ENCODE measurements around the gene TSACC. TPM values are rescaled to one million over a fixed set of nuclear protein-coding genes. Genes with fewer than 3 reads are reported as not detected.
A peak's percentile ranks its signal among the peaks of the same experiment; 100 is the strongest.
"Not testable (repeated sequence)": the region's sequence is repeated elsewhere in the genome, so short reads cannot be mapped to it uniquely, and the experiment has no call there.

The TSACC gene
- total and polyA plus RNA-seq, 2 experiments from 2014 or later, result 4.7 TPM; not detected in 1

DNA sequence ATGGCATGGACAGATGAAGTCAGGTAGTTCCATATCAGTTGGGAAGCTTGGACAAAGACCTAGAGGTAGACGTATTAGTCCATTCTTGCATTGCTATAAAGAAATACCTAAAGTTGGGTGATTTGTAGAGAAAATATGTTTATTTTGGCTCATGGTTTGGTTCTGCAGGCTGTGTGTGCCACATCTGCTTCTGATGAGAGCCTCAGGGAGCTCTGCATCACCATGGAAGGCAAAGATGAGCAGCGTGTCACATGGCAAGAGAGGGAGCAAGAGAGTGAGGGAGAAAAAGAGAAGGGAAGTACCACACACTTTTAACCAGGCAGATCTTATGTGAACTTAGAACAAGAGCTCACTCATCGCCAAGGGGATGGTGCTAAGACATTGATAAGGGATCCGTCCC lies 9.0 kb downstream of the TSACC start:
- Histone ChIP-seq H3K27ac (no peak overlapping the region), H3K27me3 (no peaks in the 10 kb centered on the region), H3K36me3 (no peaks in the 10 kb centered on the region), H3K4me3 (no peak overlapping the region), H3K9me3 (ENCODE audit: low read depth) (no peaks in the 10 kb centered on the region), H3K4me1 (ENCODE audit: low read depth) (no peaks in the 10 kb centered on the region)
- TF ChIP-seq, protein P1, sequence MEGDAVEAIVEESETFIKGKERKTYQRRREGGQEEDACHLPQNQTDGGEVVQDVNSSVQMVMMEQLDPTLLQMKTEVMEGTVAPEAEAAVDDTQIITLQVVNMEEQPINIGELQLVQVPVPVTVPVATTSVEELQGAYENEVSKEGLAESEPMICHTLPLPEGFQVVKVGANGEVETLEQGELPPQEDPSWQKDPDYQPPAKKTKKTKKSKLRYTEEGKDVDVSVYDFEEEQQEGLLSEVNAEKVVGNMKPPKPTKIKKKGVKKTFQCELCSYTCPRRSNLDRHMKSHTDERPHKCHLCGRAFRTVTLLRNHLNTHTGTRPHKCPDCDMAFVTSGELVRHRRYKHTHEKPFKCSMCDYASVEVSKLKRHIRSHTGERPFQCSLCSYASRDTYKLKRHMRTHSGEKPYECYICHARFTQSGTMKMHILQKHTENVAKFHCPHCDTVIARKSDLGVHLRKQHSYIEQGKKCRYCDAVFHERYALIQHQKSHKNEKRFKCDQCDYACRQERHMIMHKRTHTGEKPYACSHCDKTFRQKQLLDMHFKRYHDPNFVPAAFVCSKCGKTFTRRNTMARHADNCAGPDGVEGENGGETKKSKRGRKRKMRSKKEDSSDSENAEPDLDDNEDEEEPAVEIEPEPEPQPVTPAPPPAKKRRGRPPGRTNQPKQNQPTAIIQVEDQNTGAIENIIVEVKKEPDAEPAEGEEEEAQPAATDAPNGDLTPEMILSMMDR (IDR thresholded peaks at IDR 0.05; ENCODE audit: low read depth, low read length), result no peak
- peak in 1 of 2 donors; percentile 10 for DNase-seq (ENCODE audit: low read depth in 1 of 2, low spot score in 1 of 2)

DNA sequence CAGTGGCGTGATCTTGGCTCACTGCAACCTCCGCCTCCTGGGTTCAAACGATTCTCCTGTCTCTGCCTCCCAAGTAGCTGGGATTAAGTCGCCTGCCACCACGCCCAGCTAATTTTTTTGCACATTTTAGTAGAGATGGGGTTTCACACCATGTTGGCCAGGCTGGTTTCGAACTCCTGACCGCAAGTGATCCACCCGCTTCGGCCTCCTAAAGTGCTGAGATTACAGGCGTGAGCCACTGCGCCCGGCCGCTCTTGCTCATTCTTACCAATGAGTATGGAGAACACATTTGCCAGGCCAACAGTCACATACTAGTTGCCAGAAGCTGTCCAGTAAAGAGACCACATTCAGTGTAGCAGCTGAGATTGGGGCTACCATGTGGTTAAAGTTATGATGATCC lies 14.2 kb downstream of the TSACC start:
- not testable (repeated sequence) for H3K9me3 ChIP-seq (ENCODE audit: low read depth); H3K27me3 ChIP-seq; H3K4me1 ChIP-seq (ENCODE audit: low read depth); DNase-seq (ENCODE audit: low read depth in 1 of 2, low spot score in 1 of 2); H3K4me3 ChIP-seq; H3K36me3 ChIP-seq; H3K27ac ChIP-seq

DNA sequence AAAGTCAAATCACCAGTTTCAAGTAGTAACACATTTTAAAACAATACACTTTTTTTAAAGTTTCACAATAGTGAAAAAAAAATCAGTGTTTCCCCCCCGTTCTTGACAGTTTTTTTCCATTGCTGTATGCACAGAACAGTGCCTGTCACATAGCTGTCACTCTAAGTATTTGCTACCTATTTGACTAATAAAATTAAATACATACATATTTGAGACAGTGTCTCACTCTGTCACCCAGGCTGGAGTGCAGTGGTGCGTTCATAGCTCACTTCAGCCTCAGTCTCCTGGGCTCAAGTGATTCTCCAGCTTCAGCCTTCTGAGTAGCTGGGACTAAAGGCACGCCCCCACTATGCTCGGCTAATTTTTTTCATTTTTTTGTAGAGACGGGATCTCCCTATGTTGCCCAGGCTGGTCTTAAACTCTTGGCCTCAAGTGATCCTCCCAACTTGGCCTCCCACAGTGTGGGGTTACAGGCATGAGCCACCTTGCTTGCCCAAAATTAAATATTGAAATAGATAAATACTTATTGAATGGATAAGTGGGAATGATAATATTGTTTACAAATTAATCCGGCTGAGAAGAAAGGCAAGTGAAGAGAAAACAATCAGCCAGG lies 18.0 kb downstream of the TSACC start:
- H3K27ac ChIP-seq, result no peak overlapping the region
- TF ChIP-seq, protein P1 (IDR thresholded peaks at IDR 0.05; ENCODE audit: low read depth, low read length), result no peak
- no peaks in the 10 kb centered on the region for H3K36me3 ChIP-seq
- H3K4me1 ChIP-seq (ENCODE audit: low read depth), result no peaks in the 10 kb centered on the region
- peaks cover 3% of the 10 kb centered on the region for H3K27me3 ChIP-seq
- DNase-seq (ENCODE audit: low read depth in 1 of 2, low spot score in 1 of 2), result no peak
- no peak overlapping the region for H3K4me3 ChIP-seq
- no peaks in the 10 kb centered on the region for H3K9me3 ChIP-seq (ENCODE audit: low read depth)

DNA sequence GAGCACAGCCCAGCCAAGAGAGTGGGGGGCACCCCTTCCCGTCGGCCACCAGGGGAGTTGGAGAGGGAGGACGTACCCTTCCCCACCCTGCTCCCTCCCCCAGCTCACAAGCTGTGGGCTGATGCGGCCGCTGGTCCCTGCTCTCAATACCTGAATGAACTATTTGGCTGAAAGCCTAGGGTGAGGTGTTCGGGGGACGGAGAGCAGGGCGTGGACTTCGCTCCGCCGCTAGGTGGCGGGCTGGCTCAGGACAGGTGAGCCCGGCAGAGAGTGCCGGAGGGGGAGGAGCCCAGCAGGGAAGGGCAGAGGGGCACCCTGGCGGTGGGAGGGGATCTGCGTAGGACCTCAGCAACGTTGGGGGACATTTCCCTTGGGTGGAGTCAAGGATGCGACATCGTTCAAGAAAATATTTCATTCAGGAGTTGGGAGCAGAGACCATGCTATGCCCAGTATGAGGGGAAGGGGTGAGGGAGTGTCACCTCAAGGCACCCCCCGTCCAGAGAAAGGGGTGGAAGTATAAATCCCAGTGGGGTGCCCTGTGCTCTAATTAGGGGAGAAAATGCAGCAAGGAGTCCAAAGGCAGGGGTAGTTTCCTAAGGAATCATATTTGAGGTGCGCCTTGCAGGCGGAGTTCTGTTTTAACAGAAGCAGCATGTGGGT lies 18.7 kb downstream of the TSACC start:
- H3K4me1 ChIP-seq (ENCODE audit: low read depth), result no peaks in the 10 kb centered on the region
- H3K9me3 ChIP-seq (ENCODE audit: low read depth), result no peaks in the 10 kb centered on the region
- peak in 1 of 2 donors; percentile 80 for DNase-seq (ENCODE audit: low read depth in 1 of 2, low spot score in 1 of 2)
- no peak overlapping the region for H3K27ac ChIP-seq
- H3K27me3 ChIP-seq, result peaks cover 3% of the 10 kb centered on the region
- no peak overlapping the region for H3K4me3 ChIP-seq
- H3K36me3 ChIP-seq, result no peaks in the 10 kb centered on the region
- TF ChIP-seq, protein P1 (IDR thresholded peaks at IDR 0.05; ENCODE audit: low read depth, low read length), result peak; percentile 52

DNA sequence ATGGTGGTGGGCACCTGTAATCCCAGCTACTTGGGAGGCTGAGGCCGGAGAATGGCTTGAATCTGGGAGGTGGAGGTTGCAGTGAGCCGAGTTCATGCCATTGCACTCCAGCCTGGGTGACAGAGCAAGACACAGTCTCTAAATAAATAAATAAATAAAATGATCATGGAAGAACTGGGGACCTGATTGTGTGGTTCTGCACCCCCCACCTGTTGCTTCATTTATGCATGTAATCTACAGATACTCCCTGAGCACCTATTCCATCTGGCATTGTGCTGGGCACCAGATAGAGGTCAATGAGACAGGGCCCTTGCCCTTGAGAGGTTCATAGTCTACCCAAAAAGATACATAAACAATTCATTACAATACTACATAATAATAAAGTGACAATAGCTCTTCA lies 19.7 kb downstream of the TSACC start:
- Histone ChIP-seq H3K27me3 (peaks cover 3% of the 10 kb centered on the region), H3K4me1 (ENCODE audit: low read depth) (no peaks in the 10 kb centered on the region), H3K27ac (no peak overlapping the region), H3K4me3 (no peak overlapping the region), H3K36me3 (no peaks in the 10 kb centered on the region), H3K9me3 (ENCODE audit: low read depth) (no peaks in the 10 kb centered on the region)
- DNase-seq (ENCODE audit: low read depth in 1 of 2, low spot score in 1 of 2), result no peak
- TF ChIP-seq, protein P1 (IDR thresholded peaks at IDR 0.05; ENCODE audit: low read depth, low read length), result no peak

DNA sequence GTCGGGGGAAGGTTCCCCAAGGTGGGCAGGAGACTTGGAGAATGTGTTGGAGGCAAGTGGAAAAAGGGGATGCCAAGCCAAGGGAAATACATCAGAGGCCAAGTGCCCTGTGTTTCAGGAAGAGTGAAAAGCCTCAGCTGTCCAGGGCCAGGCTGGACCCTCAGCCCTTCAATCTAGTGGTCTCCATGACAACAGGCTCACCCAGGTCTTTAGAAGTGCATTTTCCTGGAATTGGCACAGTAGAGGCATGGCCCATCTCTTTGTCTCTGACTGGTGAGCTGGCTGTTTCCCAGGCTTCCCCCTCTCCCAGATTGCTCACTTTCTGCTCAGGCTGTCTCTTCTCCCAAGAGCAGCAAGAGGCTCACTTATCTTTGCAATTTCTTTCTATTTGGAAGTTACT lies 20.3 kb downstream of the TSACC start:
- no peak overlapping the region for H3K27ac ChIP-seq
- H3K27me3 ChIP-seq, result peaks cover 3% of the 10 kb centered on the region
- no peak overlapping the region for H3K4me3 ChIP-seq
- DNase-seq (ENCODE audit: low read depth in 1 of 2, low spot score in 1 of 2), result no peak
- H3K9me3 ChIP-seq (ENCODE audit: low read depth), result no peaks in the 10 kb centered on the region
- TF ChIP-seq, protein P1 (IDR thresholded peaks at IDR 0.05; ENCODE audit: low read depth, low read length), result no peak
- no peaks in the 10 kb centered on the region for H3K4me1 ChIP-seq (ENCODE audit: low read depth)
- H3K36me3 ChIP-seq, result no peaks in the 10 kb centered on the region

Measured in cardiac muscle cell (in vitro differentiated cells and primary cell).